Spleen (tissue), 7 donors: ENCODE measurements around the gene SORD.
"Not testable (repeated sequence)": the region's sequence is repeated elsewhere in the genome, so short reads cannot be mapped to it uniquely, and the experiment has no call there.

Experiments
- CTCF ChIP-seq, 11 experiments: fragments of 200-600 bp in 7 of 11; fragments of 450-650 bp in 4 of 11; sonication (generic) in 4 of 11; IDR thresholded peaks in 8 of 11; conservative IDR thresholded peaks in 3 of 11; 1 replicate in 7 of 11; 2 replicates in 4 of 11; pipeline versions ENCODE4 v1.4.0 to v1.8.0; 2016 to 2021; ENCODE audit warnings: antibody characterized with exemption in 11 of 11, inconsistent platforms in 4 of 11, mild to moderate bottlenecking in 1 of 11
- POLR2A ChIP-seq, 3 donors: fragments of 450-650 bp; IDR thresholded peaks; one replicate each; pipeline ENCODE4 v1.5.1; 2017; ENCODE audit warnings: antibody characterized with exemption in 3 of 3, mild to moderate bottlenecking in 1 of 3
- POLR2AphosphoS5 ChIP-seq, 3 donors: sonication (generic); formaldehyde crosslinking; IDR thresholded peaks; one replicate each; pipeline ENCODE4 v1.5.1; 2017; ENCODE audit warnings: antibody characterized with exemption in 3 of 3
- donor health status: DM: no; HTN: no; CAD: no; lungs with moderate emphysema.
- donor health status: DM: no; HTN: no; CAD: no.
- donor health status: DM: no; HTN: no; CAD: no.

DNA sequence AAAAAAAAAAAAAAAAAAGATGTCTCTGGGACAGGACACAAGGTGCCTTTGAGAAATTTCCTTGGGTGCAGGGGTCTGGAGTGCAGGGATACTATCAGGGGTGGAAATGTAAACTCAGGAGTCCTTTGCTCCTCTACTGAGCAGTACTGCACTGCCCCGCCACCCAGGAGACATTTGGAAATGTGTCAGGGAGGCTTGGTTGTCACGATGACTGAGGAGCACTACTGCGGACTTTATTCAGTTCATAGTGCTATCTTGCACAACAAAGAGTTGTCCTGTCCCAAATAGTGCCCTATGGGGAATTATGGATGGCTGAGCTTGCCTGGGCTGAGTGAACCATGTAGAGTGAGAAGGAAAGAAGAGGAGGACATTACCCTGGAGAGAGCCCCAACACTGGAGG, 2.6 kb downstream of the SORD start:
- TF ChIP-seq CTCF (IDR thresholded peaks at IDR 0.05 in 8 of 11, conservative IDR thresholded peaks at IDR 0.05 in 3 of 11); POLR2AphosphoS5 (IDR thresholded peaks at IDR 0.05); POLR2A (IDR thresholded peaks at IDR 0.05): not testable (repeated sequence)
